ENCODE data around the gene WNT11.
A peak's percentile ranks its signal among the peaks of the same experiment; 100 is the strongest.

The WNT11 gene

DNA sequence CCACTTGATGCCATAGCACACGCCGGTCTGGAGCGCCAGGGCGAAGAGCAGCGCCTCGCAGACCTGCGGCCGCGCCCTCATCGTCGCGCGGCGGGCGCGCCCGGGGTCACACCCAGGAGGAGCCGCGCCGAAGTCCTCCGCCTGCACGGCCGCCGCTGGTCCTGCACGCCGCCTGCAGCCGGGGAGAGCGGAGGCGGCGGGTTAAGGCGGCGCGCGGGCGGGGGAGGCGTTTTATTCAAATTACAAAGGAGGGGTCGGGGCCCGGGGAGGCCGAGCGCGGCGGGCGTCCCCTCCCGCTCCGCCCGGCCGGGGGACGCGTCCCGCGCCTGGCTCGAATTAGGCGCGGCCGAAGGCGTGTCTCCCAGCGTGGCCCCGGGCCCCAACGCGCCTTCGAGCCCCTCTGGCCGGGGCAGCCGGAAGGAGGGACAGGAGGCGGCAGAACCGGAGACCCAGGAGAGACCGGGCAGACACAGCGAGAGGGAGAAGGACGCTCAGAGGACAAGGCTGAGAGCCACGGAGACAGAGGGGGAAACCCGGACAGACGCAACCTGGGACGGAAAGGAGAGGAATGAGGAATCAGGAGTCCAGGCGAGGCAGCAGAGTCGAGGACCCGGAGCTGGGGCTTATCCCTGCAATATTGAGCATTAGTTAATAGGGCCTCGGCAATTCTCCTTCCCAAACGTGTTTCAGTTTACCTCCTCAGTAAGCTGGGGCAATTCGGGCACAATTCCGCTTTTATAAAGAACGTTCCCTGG, at the start of gene WNT11:
Gene WNT11, minus strand, starts transcription at position 176 of the 755 bp plus-strand sequence. Its CDS starts 95 bp downstream, at position 81.
- Histone ChIP-seq H3K27me3 (ENCODE audit: control insufficient read depth, insufficient read depth, low read length) (peaks cover 98% of the 10 kb centered on the region), H3K9ac (ENCODE audit: low read depth, low read length) (no peak within 1 kb of the TSS), H3K4me1 (ENCODE audit: control insufficient read depth, insufficient read depth, low read length) (peaks cover 22% of the 10 kb centered on the region), H3K27ac (ENCODE audit: low read depth, low read length) (no peak within 1 kb of the TSS), H3K36me3 (ENCODE audit: control insufficient read depth, insufficient read depth, low read length) (no peaks in the 10 kb centered on the region), H3K9me3 (ENCODE audit: control insufficient read depth, insufficient read depth, low read length) (no peaks in the 10 kb centered on the region), H3K4me3 (ENCODE audit: low read depth, low read length) (peak within 1 kb of the TSS; percentile 56)

DNA sequence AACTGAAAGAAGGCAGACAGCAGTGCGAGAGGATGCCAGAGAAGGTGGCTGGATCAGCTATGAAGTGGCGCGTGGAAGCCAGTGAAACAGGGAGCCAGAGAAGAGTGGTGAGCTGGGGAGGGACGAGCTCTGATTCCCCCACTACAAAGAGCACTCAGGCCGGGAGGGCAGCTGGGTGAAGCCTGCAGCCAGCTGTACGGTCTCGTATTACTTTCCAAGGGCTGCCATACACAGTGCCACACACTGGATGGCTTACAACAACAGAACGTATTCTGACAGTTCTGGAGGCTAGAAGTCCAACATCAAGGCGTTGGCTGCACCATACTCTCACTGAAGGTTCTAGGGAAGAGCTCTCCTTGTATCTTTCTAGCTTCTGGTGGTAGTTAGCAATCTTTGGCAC, 47.1 kb upstream of the WNT11 start:
- no peaks in the 10 kb centered on the region for H3K27me3 ChIP-seq (ENCODE audit: control insufficient read depth, insufficient read depth, low read length)

DNA sequence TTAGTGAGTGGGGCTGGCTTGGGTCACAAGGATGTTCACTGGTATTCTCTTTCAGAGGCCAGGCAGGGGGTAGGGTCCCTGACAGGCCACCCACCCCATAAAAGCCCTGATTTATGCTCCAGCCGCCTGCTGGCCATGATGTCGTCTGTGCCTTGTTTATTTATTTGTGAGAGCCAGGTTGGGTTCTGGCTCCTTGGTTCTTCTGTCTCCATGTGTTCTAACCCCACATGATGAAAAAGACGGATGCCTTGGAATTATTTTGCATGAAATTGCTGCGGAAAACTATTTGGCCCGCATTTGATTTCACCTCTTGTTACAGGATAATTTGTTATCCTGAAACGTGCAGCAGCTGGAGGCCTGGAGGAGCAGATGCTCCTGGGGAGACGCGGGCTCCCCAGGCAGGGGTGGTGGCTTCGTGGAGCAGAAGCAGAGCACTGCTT, 46.3 kb upstream of the WNT11 start:
- H3K4me1 ChIP-seq (ENCODE audit: control insufficient read depth, insufficient read depth, low read length) = peaks cover 5% of the 10 kb centered on the region; the same call in 1 of the 2 replicates
- no peaks in the 10 kb centered on the region for H3K27me3 ChIP-seq (ENCODE audit: control insufficient read depth, insufficient read depth, low read length)
- no peak overlapping the region for H3K27ac ChIP-seq (ENCODE audit: low read depth, low read length)
- H3K4me3 ChIP-seq (ENCODE audit: low read depth, low read length) = no peak overlapping the region
- H3K9me3 ChIP-seq (ENCODE audit: control insufficient read depth, insufficient read depth, low read length) = no peaks in the 10 kb centered on the region
- H3K36me3 ChIP-seq (ENCODE audit: control insufficient read depth, insufficient read depth, low read length) = no peaks in the 10 kb centered on the region
- no peak overlapping the region for H3K9ac ChIP-seq (ENCODE audit: low read depth, low read length)

More for the DNA sequence above, 47.1 kb upstream of the WNT11 start:
- no peak overlapping the region for H3K27ac ChIP-seq (ENCODE audit: low read depth, low read length)
- no peaks in the 10 kb centered on the region for H3K9me3 ChIP-seq (ENCODE audit: control insufficient read depth, insufficient read depth, low read length)
- peaks cover 5% of the 10 kb centered on the region; the same call in 1 of the 2 replicates for H3K4me1 ChIP-seq (ENCODE audit: control insufficient read depth, insufficient read depth, low read length)
- H3K9ac ChIP-seq (ENCODE audit: low read depth, low read length) = no peak overlapping the region
- H3K36me3 ChIP-seq (ENCODE audit: control insufficient read depth, insufficient read depth, low read length) = no peaks in the 10 kb centered on the region
- H3K4me3 ChIP-seq (ENCODE audit: low read depth, low read length) = no peak overlapping the region

DNA sequence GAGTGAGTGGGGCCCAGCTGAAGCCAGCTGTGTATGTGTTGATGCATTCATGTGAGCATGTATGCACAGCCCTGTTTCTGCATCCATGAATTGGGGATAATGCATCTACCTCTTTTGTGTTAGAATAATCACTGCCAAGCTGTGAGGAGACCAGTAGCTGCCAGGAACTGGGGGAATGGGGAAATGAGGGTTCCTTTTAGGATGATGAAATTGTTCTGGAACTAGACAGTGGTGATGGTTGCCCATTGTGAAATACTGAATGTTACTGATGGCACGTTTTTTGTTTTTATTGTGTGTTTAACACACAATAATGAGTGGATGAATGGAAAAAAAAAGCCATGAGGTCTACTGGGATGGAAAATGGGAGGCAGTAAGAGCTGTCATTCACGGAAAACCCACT, 45.3 kb upstream of the WNT11 start:
- Histone ChIP-seq H3K4me3 (ENCODE audit: low read depth, low read length) (no peak overlapping the region), H3K27ac (ENCODE audit: low read depth, low read length) (no peak overlapping the region), H3K27me3 (ENCODE audit: control insufficient read depth, insufficient read depth, low read length) (no peaks in the 10 kb centered on the region), H3K36me3 (ENCODE audit: control insufficient read depth, insufficient read depth, low read length) (no peaks in the 10 kb centered on the region), H3K9ac (ENCODE audit: low read depth, low read length) (no peak overlapping the region), H3K4me1 (ENCODE audit: control insufficient read depth, insufficient read depth, low read length) (no peaks in the 10 kb centered on the region), H3K9me3 (ENCODE audit: control insufficient read depth, insufficient read depth, low read length) (no peaks in the 10 kb centered on the region)

DNA sequence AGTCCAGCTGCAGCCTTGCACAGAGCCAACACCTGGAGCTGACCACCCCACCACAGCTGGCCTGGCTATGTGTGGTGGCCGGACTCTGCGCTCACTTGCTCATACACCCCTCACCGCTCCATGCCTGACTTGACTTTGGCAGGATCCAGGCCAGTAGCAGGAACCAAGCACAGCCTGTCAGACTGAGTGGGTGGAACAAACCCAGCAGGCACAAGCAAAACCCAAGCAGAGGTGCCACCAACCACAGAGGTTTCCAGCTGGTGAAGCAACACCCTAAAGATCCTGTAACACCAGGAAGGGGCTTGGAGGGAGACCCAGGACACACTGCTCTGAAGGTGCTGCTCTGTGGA, 44.9 kb upstream of the WNT11 start:
- Histone ChIP-seq H3K4me3 (ENCODE audit: low read depth, low read length) (no peak overlapping the region), H3K9me3 (ENCODE audit: control insufficient read depth, insufficient read depth, low read length) (no peaks in the 10 kb centered on the region), H3K9ac (ENCODE audit: low read depth, low read length) (no peak overlapping the region), H3K27ac (ENCODE audit: low read depth, low read length) (no peak overlapping the region), H3K36me3 (ENCODE audit: control insufficient read depth, insufficient read depth, low read length) (no peaks in the 10 kb centered on the region), H3K27me3 (ENCODE audit: control insufficient read depth, insufficient read depth, low read length) (no peaks in the 10 kb centered on the region), H3K4me1 (ENCODE audit: control insufficient read depth, insufficient read depth, low read length) (no peaks in the 10 kb centered on the region)

DNA sequence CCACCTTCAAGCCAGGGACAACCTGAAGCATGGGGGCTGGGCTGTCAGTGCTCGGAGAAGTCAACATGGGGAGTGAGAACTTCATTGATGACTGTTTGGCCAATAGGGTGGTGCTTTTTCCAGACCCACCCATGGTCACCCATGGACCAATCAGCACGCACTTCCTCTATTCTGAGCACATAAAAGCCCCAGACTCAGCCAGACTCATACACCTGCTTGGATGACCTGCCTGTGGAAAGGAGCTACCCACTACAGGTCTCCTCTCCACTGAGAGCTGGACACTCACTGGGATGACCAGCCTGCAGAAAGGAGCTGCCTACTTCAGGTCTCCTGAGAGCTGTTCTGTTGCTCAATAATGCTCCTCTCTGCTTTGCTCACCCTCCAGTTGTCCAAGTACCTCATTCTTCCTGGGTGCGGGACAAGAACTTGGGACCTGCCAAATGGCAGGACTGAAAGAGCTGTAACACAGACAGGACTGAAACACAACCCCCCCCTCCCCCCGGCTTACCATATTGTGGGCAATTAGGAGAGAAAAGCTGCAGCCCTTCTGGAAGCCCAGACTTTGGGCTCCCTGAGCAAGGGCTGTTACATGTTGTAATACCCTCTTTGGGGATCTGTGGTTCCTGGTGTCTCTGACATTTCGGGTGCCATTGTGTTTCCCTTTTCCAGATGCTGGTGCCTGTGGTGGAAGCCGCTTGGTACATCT, 44.4 kb upstream of the WNT11 start:
- Histone ChIP-seq H3K36me3 (ENCODE audit: control insufficient read depth, insufficient read depth, low read length) (no peaks in the 10 kb centered on the region), H3K9ac (ENCODE audit: low read depth, low read length) (no peak overlapping the region), H3K9me3 (ENCODE audit: control insufficient read depth, insufficient read depth, low read length) (no peaks in the 10 kb centered on the region), H3K27ac (ENCODE audit: low read depth, low read length) (no peak overlapping the region), H3K4me1 (ENCODE audit: control insufficient read depth, insufficient read depth, low read length) (no peaks in the 10 kb centered on the region), H3K4me3 (ENCODE audit: low read depth, low read length) (no peak overlapping the region), H3K27me3 (ENCODE audit: control insufficient read depth, insufficient read depth, low read length) (no peaks in the 10 kb centered on the region)

DNA sequence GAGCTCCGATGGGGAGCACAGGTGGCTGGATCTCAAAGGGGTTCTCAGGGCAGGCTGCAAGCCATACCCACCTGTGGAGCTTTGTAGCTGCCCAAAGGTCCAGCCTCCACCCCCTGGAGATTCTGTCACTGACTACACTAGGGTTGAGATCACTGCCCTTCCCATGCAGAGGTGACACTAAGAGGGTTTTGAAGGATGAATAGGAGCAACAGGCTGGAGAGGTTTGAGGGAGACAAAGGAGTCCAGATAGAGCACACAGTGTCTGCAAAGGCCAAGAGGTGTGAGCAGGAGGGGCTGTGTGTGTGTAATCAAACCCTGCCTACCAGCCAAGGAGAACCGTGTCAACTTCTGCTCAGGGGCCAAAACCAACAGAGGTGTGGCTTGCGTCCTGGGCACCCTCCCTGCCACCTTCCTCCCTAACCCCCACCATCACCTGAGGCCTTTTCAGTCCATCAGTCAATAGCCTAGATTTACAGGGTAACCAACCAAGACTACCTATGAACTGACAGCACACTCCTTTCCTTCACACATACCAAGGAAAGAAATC, 43.0 kb upstream of the WNT11 start:
- H3K4me1 ChIP-seq (ENCODE audit: control insufficient read depth, insufficient read depth, low read length) = no peaks in the 10 kb centered on the region
- no peak overlapping the region for H3K27ac ChIP-seq (ENCODE audit: low read depth, low read length)
- H3K4me3 ChIP-seq (ENCODE audit: low read depth, low read length) = no peak overlapping the region
- peaks cover 5% of the 10 kb centered on the region for H3K27me3 ChIP-seq (ENCODE audit: control insufficient read depth, insufficient read depth, low read length)
- H3K36me3 ChIP-seq (ENCODE audit: control insufficient read depth, insufficient read depth, low read length) = no peaks in the 10 kb centered on the region
- H3K9me3 ChIP-seq (ENCODE audit: control insufficient read depth, insufficient read depth, low read length) = no peaks in the 10 kb centered on the region
- no peak overlapping the region for H3K9ac ChIP-seq (ENCODE audit: low read depth, low read length)

DNA sequence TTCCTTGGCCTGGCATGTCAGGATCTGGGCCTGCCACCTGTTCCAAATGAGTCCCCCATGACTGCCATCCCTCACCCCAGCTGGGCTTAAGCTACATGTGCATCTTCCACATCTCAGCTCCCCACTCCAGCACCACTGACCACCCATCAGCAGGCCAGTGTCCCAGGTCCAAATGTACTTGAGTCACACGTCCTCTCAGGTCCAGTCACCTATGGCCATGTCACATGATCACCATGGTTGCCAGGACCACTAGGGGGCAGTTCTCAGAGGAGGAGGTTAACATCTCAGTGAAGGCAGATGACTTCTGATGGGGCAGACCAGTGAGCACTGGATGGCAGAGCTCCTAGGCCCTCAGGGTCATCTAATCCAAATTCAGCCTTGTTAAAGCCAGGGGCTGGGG, 41.9 kb upstream of the WNT11 start:
- peaks cover 13% of the 10 kb centered on the region for H3K27me3 ChIP-seq (ENCODE audit: control insufficient read depth, insufficient read depth, low read length)
- H3K4me1 ChIP-seq (ENCODE audit: control insufficient read depth, insufficient read depth, low read length) = peaks cover 5% of the 10 kb centered on the region; the same call in 1 of the 2 replicates
- H3K9me3 ChIP-seq (ENCODE audit: control insufficient read depth, insufficient read depth, low read length) = no peaks in the 10 kb centered on the region
- H3K4me3 ChIP-seq (ENCODE audit: low read depth, low read length) = no peak overlapping the region
- H3K27ac ChIP-seq (ENCODE audit: low read depth, low read length) = no peak overlapping the region
- no peaks in the 10 kb centered on the region for H3K36me3 ChIP-seq (ENCODE audit: control insufficient read depth, insufficient read depth, low read length)
- H3K9ac ChIP-seq (ENCODE audit: low read depth, low read length) = no peak overlapping the region

DNA sequence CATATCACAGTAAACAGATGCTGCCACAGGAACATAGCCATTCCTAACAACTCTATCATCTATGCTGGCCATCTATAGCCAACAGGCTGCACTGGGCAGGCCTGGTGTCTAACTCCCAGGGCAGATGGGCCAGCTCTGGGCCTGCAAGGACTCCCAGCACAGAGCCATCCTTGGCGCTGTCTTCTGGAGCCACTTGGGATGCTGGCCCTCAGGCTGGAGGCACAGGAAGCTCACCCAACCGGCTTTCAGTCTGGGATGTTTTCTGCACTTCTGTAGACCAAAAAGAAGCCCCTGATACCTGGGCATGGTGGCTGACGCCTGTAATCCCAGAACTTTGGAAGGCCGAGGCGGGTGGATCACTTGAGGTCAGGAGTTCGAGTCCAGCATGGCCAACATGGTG, 40.8 kb upstream of the WNT11 start:
- no peaks in the 10 kb centered on the region for H3K36me3 ChIP-seq (ENCODE audit: control insufficient read depth, insufficient read depth, low read length)
- H3K9ac ChIP-seq (ENCODE audit: low read depth, low read length) = no peak overlapping the region
- no peak overlapping the region for H3K4me3 ChIP-seq (ENCODE audit: low read depth, low read length)
- H3K9me3 ChIP-seq (ENCODE audit: control insufficient read depth, insufficient read depth, low read length) = no peaks in the 10 kb centered on the region
- H3K4me1 ChIP-seq (ENCODE audit: control insufficient read depth, insufficient read depth, low read length) = peaks cover 9% of the 10 kb centered on the region; the same call in 1 of the 2 replicates
- H3K27me3 ChIP-seq (ENCODE audit: control insufficient read depth, insufficient read depth, low read length) = peaks cover 21% of the 10 kb centered on the region
- no peak overlapping the region for H3K27ac ChIP-seq (ENCODE audit: low read depth, low read length)

DNA sequence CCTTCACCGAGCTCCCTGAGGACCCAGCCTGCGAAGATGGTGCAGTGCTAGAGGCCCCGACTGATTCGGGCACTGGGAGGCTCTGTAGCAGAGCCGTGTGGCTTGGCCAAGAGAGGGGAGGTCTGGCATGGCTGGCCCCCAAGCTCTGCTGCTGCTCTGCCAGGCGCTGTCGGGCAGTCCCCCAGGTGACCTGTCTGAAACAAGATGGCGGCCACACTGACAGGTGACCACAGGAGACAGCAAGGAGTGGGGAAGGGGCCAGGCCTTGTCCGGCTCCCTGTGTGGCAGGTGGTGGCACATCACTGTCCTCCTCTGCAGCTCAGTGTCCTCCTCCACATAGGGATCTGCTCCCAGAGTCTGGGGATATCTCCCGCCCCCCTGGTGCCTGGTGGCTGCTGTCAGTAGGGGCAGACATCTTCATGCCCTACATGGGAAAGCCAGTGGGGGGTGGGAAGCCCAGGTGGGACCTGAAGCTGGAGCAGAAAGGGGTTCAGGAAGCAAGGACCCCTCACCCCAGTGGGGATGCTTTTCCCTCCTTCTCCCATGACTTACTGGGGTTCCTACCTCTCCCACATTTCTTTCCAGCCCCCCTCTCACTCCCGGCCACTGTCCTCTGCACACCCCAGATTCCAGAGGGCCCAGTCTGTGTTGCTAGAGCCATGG, 40.1 kb upstream of the WNT11 start:
- Histone ChIP-seq H3K9me3 (ENCODE audit: control insufficient read depth, insufficient read depth, low read length) (no peaks in the 10 kb centered on the region), H3K4me1 (ENCODE audit: control insufficient read depth, insufficient read depth, low read length) (peaks cover 9% of the 10 kb centered on the region; the same call in 1 of the 2 replicates), H3K36me3 (ENCODE audit: control insufficient read depth, insufficient read depth, low read length) (no peaks in the 10 kb centered on the region), H3K27ac (ENCODE audit: low read depth, low read length) (no peak overlapping the region), H3K27me3 (ENCODE audit: control insufficient read depth, insufficient read depth, low read length) (peaks cover 21% of the 10 kb centered on the region), H3K9ac (ENCODE audit: low read depth, low read length) (no peak overlapping the region), H3K4me3 (ENCODE audit: low read depth, low read length) (no peak overlapping the region)
